GM21717 (cell line): ENCODE measurements around the gene MFSD2A.
"Not testable (repeated sequence)": the region's sequence is repeated elsewhere in the genome, so short reads cannot be mapped to it uniquely, and the experiment has no call there.

ENCODE experiments used
- ATAC-seq: cut with Tn5 transposase; IDR thresholded peaks from one replicate; pipeline ENCODE4 v1.9.1; 2021; ENCODE audit warnings: mild to moderate bottlenecking, moderate library complexity; ENCODE audit not compliant: unreplicated experiment

Gene MFSD2A

GRCh38 chr1:39964552-39964951, 9.6 kb downstream of the MFSD2A start:
- no peak for ATAC-seq

- no peak for ATAC-seq
Measured at GRCh38 chr1:39965044-39965443, 10.1 kb downstream of the MFSD2A start.

- ATAC-seq = no peak
Measured at GRCh38 chr1:39969048-39969447, 14.1 kb downstream of the MFSD2A start.

GRCh38 chr1:39969531-39970270, 14.8 kb downstream of the MFSD2A start:
- ATAC-seq = no peak

- ATAC-seq = no peak
Measured at GRCh38 chr1:39970274-39970673, 15.3 kb downstream of the MFSD2A start.

DNA sequence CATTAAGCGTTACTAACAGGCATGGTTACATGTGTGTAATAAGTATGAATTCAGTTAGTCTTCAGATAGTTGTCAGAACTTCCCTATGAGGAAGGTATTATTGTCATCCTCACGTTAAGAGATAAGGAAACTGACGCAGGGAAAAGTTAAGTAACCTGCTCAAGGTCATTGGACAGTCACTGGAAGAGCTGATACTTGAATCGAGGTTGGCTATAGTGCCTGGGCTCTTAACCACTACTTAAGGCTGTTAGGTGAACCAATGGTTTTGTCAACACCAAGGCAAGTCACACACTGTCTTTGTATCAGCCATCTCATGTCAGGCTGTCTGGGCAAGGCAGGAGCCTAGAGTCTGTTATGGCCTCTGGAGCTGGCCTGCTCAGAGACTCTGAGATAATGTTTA, 16.2 kb downstream of the MFSD2A start:
- ATAC-seq = no peak

DNA sequence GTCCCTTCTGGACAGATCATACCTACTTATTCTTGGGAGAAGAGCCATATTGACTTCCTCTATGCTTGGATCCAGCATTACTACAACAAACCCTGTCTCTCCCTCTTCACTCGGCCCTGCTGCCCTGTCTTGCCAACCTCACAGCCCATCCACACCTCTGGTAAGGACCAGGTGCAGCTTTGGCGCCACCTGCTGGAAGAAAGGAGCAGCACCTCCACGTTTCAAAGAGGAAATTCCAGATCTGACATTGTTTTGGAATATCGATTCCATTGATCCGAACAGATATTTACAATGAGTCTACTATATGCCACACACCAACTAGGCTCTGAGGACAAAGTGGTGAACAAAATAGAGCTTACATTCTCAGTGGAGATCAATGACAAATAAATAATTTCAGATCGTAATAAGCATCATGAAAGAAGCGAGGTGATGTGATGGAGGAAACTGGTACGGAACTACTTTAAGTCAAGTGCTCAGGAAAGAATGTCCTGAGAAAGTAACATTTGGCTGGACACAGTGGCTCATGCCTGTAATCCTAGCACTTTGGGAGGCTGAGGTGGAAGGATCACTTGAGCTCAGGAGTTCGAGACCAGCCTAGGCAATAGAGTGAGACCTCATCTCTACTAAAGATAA, 18.7 kb downstream of the MFSD2A start:
- ATAC-seq = no peak

GRCh38 chr1:39976732-39977131, 21.8 kb downstream of the MFSD2A start:
- no peak for ATAC-seq

GRCh38 chr1:39977202-39977601, 22.3 kb downstream of the MFSD2A start:
- no peak for ATAC-seq

- ATAC-seq = no peak
Measured at GRCh38 chr1:39979654-39980053, 24.7 kb downstream of the MFSD2A start.

DNA sequence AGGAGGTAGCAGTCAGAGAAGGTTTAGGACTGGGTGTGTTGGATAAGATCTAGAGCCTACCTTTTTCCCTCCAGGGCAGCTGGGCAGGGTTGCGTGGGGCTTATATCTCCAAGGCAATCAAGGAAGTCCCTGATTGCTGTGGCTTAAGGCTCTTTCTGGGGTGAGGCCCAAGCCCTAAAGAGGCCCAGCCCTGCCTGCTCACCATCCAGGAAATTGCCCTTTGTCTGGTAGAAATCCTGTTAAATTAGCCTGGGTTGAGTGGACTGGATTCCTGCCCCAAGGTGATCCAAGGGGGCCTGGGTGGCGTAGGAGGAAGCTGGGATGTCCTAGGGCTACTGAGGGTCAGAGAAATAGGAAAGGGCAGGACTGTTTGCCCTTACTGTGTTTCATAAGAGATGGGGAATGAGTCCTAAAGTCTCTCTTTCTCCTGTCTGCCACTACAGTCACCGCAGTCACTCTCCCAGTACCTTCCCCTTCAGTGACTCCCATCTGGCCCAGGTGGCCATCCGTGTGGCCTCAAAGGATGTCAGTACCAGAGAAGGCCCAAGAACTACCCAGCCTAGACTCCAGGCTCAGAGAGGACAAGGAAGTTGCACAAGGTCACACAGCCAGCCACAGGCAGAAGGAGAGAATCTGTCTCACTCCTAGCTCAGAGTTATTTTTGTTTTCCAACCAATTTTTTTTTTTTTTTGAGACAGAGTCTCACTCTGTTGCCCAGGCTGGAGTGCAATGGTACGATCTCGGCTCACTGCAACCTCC, 25.8 kb downstream of the MFSD2A start:
- no peak for ATAC-seq

DNA sequence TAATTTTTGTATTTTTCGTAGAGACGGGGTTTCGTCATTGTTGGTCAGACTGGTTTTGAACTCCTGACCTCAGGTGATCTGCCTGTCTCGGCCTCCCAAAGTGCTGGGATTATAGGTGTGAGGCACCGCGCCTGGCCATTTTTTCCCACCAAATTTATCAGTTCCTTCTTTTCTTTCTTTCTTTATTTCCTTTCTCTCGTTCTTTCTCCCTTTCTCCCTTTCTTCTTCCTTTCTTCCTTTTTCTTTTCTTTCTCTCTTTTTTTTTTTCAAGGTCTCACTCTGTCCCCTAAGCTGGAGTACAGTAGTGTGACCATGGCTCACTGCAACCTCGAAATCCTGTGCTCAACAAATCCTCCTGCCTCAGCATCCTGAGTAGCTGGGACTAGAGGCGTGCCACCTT, 26.4 kb downstream of the MFSD2A start:
- ATAC-seq = no peak

DNA sequence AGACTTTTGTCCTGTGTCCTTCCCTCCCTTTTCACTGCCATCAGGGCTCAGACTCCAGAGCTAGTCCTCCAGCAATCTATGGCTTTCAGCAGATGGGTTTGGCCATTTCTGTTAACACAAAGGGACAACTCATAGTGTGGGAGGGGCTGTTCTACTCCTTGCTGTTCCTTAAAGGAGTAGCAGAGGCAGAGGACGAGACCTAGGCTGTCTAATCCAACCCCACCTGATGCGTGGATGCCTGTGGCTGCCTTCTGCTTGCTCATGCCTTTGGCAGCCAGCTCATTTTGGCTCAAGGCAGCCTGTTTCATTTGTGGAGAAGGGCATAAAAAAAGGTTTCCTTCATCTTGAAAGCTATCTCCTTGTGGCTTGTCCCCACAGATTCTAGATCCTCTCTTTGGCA, 27.0 kb downstream of the MFSD2A start:
- no peak for ATAC-seq

DNA sequence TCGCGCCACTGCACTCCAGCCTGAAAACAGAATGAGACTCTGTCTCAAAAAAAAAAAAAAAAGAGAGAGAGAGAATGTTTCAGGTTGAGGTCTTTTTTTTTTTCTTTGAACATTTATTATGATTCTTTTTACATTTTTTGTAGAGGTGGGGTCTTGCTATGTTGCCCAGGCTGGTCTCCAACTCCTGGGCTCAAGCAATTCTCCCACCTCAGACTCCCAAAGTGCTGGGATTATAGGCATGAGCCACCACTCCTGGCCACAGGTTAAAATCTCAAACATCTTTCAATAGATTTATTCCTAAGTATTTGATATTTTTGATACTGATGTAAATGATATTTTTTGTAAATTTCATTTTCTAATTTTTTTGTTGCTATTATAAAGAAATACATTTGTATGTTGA, 29.5 kb downstream of the MFSD2A start:
- ATAC-seq = not testable (repeated sequence)

GRCh38 chr1:39984951-39985350, 30.0 kb downstream of the MFSD2A start:
- no peak for ATAC-seq

DNA sequence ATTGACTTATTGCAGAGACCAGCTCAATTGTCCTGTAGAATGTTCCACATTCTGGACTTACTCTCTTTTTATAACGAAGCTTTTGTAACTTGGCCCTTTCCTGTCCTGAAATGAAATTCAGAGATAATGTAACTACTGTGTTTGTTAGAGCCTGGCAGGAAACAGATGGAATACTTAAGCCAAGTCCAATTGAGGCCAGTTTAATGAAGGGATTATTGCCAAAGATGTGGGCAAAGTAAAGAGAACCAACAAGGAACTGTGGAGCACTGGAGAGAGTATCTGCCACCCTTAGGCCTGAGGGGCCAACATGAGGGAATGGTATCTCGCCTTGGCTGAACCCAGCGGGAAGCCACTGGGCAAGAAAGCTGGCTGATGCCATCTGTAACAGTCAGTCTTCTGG, 32.9 kb downstream of the MFSD2A start:
- ATAC-seq = no peak

- no peak for ATAC-seq
Measured at GRCh38 chr1:39988618-39989343, 33.8 kb downstream of the MFSD2A start.

- ATAC-seq = no peak
Measured at GRCh38 chr1:39990428-39990827, 35.5 kb downstream of the MFSD2A start.

- no peak for ATAC-seq
Measured at GRCh38 chr1:39992234-39992633, 37.3 kb downstream of the MFSD2A start.

DNA sequence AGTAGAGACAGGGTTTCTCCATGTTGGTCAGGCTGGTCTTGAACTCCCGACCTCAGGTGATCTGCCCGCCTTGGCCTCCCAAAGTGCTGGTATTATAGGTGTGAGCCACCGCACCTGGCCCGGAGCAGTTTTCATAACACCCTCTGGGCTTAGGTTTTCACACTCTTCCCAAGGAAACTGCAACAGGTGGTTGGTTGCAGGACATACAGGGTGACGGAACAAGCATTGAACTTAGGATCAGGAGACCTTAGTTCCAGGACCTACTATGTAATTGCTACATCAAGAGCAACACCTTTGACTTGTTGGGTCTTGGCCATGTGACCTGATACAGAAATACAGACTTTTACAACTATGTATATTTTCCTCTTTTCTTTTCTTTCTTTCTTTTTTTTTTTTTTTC, 37.9 kb downstream of the MFSD2A start:
- no peak for ATAC-seq

GRCh38 chr1:39995973-39996393, 41.0 kb downstream of the MFSD2A start:
- no peak for ATAC-seq
